NT2/D1 (cell line): ENCODE data around the gene CDC42BPA.

Experiments used
- SUZ12 ChIP-seq: IDR thresholded peaks from 2 replicates; pipeline ENCODE4 v1.6.1; 2011; ENCODE audit not compliant: insufficient read length, insufficient read depth; ENCODE audit errors: extremely low read depth
- ZNF274 ChIP-seq: IDR thresholded peaks from 2 replicates; pipeline ENCODE4 v1.6.1; 2011; ENCODE audit warnings: mild to moderate bottlenecking, low read depth, low read length

DNA sequence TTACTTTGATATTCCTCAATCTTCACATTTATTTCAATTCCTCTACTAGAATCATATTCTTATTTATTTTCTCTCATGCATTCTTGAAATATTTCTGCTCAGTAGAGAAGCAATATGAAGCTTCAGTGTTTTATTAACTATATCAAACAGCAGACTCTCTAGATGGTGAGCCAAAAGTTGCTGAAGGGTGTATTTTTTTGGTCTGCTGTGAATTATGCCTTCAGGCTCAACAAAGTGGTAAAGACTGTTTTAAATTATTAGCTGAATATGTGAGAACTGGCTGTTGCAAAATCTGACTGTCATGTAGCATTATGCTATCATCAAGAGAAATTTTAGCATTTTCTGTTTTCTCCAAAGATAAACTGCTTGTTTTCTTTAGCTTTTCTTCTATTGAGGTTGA, 24.9 kb upstream of the CDC42BPA start:
- TF ChIP-seq SUZ12 (no peak), ZNF274 (no peak)
